Endothelial cell of umbilical vein (primary cell): ENCODE results near the gene AGTPBP1.

Experiments
- CTCF ChIP-seq, 2 donors: IDR thresholded peaks; 1 replicate in 1 of 2; 2 replicates in 1 of 2; pipeline ENCODE4 v1.5.1; 2011; ENCODE audit warnings: low read length in 2 of 2, mild to moderate bottlenecking in 2 of 2, moderate library complexity in 2 of 2, control low read depth in 1 of 2, inconsistent platforms in 1 of 2, low read depth in 1 of 2; ENCODE audit not compliant: insufficient read depth in 1 of 2; ENCODE audit errors: extremely low read depth in 1 of 2
- EZH2 ChIP-seq: IDR thresholded peaks from 2 replicates; pipeline ENCODE4 v1.6.1; 2012; ENCODE audit warnings: borderline replicate concordance, low read depth, mild to moderate bottlenecking, moderate library complexity, low read length, inconsistent platforms; ENCODE audit not compliant: severe bottlenecking
- FOS ChIP-seq: IDR thresholded peaks from 2 replicates; pipeline ENCODE4 v1.6.1; 2011; ENCODE audit warnings: mild to moderate bottlenecking, low read length, moderate library complexity, borderline replicate concordance; ENCODE audit not compliant: insufficient read depth
- JUN ChIP-seq: IDR thresholded peaks from 2 replicates; pipeline ENCODE4 v1.6.1; 2011; ENCODE audit warnings: borderline replicate concordance, low read depth; ENCODE audit not compliant: insufficient read length, insufficient read depth
- MYC ChIP-seq: IDR thresholded peaks from one replicate; pipeline ENCODE4 v1.6.1; 2011; ENCODE audit warnings: mild to moderate bottlenecking, low read depth, low read length
- POLR2A ChIP-seq: IDR thresholded peaks from 2 replicates; pipeline ENCODE4 v1.6.1; 2012; ENCODE audit warnings: low read depth, mild to moderate bottlenecking, control low read depth, low read length
- POLR2AphosphoS5 ChIP-seq: IDR thresholded peaks from 2 replicates; pipeline ENCODE4 v1.6.1; 2012; ENCODE audit warnings: low read depth, mild to moderate bottlenecking, control low read depth, low read length, moderate library complexity; ENCODE audit not compliant: insufficient read depth
- TF ChIP-seq, protein P1 (sequence below): IDR thresholded peaks from 2 replicates; pipeline ENCODE4 v1.6.1; 2011; ENCODE audit not compliant: insufficient read depth, insufficient read length

- TF ChIP-seq JUN = no peak
- TF ChIP-seq EZH2 = no peak
- TF ChIP-seq POLR2A = no peak
- TF ChIP-seq CTCF (IDR thresholded peaks at IDR 0.05; ENCODE audit: extremely low read depth in 1 of 2, insufficient read depth in 1 of 2, low read depth in 1 of 2, low read length in 2 of 2) = no peak
- no peak for TF ChIP-seq MYC
- no peak for TF ChIP-seq POLR2AphosphoS5
- no peak for TF ChIP-seq FOS
- TF ChIP-seq, protein P1, sequence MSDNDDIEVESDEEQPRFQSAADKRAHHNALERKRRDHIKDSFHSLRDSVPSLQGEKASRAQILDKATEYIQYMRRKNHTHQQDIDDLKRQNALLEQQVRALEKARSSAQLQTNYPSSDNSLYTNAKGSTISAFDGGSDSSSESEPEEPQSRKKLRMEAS = no peak
Measured at GRCh38 chr9:85726737-85727136, 15.0 kb downstream of the AGTPBP1 start.
